HG03280 (cell line): ENCODE results near the gene JADE2.
"Not testable (repeated sequence)": the region's sequence is repeated elsewhere in the genome, so short reads cannot be mapped to it uniquely, and the experiment has no call there.

Experiments
- ATAC-seq: cut with Tn5 transposase; IDR thresholded peaks from one replicate; pipeline ENCODE4 v1.9.1; 2021; ENCODE audit warnings: mild to moderate bottlenecking, moderate library complexity; ENCODE audit not compliant: unreplicated experiment

Gene JADE2

DNA sequence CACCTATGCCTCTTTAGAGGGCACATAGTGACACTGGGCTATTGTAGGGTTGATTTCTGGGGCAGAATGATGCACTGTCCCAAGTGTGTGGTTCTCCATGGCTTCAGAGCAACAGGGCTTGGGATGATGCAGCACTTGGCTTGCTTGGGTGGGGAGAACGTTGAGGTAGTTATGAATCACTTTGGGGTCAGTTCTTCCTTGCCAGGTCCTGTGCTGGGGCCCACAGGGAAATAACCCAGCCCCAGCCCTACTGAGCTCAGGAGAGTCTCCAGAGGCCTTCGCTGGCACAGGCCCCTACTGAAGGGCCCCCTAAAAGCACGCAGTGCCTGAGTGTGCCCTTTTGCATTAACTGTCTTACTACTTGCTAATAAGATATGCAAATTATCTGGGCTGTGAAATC, 24.2 kb downstream of the JADE2 start:
- ATAC-seq, result no peak

DNA sequence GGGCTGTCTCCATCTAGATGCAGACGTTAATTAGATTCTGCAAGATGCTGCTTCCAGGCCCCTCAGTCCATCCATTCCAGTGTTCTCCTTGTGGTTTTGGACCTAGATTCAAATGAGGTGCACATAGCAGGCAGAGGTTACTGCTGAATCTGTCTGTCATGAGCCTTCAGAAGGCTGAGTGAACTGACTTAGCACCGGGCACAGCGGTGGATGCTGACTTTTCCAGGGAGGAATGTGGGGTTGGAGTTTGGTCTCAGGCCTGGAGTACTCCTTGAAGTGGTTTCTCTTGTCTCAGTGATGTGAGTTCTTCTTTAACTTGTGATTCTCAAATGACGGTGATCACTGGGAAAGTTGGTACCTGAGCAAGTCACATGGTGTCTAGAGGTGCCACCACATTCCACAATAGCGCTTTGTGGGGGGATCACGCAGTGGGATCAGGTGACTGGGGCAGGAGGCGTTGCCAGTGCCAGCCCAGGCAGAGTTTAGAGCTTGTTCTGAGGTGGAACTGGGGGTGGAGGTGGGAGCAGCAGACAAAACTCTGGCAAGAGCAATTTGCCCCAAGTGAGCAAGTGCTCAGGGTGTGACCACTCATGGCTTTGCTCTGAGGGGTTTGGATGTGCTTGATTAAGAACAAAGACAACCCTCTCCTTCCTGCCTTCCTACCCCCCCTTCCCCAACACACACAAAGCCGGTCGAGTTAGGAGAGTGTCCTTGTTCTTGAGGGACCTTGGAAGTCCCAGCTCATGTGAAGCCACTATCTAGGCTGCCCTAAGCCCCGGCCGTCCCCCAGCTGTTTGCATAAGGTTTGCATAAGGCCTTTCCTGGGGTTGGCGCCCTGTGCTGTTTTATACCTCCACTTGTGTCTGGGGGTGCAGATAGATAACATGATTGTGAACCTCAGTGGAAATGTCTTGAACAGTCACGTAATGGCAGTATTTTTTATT, 25.1 kb downstream of the JADE2 start:
- ATAC-seq, result no peak

DNA sequence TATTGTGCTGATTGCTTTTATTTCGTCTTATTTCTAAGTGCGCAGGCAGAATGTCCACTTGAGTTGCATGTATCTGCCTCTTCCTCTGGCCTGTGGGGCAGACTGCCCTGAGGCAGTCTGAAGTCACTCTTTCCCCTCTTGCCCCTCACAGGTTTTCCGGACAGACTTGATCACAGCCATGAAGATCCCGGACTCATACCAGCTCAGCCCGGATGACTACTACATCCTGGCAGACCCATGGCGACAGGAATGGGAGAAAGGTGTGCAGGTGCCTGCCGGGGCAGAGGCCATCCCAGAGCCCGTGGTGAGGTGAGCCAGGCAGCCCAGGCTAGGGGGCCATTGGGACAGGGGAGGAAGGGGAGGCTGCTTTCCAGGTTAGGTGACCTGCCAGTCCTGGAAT, 26.4 kb downstream of the JADE2 start:
- ATAC-seq, result no peak

DNA sequence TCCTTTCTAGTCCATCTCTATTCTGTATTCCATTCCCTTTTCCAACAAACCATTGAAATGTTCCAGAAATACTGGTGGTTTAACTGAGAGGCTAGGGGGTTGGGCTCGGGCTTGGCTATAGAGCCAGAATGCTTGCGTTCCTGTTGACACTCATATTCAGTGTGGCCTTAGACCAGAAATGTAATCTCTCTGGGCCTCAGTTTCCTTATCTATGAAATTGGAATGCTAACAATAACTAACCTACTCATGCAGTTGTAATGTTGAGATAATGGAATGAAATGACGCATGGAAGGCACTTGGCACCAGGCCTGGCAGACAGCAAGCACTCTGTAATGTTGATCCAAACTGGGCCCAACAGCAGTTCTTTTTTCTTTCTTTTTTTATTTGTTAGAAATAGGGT, 26.8 kb downstream of the JADE2 start:
- ATAC-seq, result no peak

DNA sequence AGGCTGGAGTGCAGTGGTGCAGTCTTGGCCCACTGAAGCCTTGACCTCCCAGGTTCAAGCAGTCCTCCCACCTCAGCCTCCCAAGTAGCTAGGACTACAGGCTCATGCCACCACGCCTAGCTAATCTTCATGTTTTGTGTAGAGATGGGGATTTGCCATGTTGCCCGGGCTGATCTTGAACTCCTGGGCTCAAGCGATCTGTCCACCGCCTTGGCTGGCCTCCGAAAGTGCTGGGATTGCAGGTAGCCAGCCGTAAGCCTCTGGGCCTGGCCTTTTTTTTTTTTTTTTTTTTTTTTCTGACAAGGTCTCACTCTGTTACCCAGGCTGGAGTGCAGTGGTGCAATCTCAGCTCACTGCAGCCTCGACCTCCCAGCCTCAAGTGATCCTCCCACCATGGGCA, 27.2 kb downstream of the JADE2 start:
- ATAC-seq, result not testable (repeated sequence)

DNA sequence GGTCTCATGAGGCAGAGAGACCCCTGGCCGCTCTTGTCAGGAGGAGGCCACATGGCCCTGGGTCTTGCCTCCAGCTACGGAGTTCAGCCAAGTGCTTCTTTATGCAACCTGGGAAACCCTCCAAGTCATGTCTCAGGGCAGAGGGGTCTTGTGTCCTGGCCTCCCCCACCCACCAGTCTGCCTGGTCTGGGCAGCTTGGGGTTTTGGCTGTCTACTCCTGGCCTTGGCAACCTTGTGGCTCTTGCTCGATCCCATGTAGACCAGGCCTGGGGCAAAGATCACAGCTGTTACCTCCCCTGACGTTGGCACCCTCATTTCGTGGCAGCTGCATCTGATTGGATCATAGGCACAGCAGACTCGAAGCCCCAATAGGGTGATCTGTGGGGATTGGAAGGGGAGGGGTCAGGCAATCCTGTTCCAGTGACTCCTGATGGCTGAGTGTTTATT, 28.4 kb downstream of the JADE2 start:
- no peak for ATAC-seq

DNA sequence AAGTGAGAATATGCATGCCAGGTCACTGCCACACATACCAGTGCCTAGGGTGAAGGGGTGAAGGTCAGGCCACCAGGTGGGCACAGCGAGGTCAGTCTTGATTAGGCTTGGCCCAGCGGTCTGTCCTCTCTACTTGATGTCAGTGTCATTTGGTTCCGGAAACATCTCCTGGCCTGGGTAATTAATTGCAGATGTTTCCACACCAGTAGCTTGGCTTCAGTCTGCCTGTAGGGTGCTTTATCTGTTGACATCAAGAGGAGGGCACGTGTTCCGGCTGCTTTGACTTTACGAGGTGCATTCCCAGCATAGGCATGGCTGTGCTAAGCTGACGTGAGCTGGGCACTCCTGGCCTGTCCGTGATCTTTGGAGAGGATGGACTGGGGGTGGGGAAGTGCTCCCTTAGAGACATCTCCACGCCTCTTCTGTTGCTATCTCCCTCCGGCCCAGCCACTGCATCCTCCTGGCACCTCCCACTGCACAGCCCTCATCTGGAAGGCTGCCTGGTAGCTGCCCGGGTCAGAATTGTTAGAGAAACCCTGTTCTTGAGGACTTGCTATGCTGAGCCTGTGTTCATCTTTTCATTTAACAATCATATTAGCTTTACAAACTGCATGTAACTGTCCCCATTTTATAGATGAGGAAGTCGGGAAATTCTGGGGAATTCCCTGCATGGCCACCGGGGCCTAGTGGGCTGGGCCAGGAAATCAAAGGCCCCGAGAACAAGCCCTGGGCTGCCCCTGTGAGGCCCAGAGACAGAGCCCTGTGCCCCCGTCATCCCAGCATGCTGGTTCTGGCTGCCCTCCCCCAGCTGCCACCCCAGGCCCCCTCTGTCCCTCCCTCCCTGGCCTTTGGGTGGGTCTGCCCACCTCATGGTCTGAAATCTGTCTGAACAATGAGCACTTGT, 29.1 kb downstream of the JADE2 start:
- ATAC-seq, result peak; percentile 55

DNA sequence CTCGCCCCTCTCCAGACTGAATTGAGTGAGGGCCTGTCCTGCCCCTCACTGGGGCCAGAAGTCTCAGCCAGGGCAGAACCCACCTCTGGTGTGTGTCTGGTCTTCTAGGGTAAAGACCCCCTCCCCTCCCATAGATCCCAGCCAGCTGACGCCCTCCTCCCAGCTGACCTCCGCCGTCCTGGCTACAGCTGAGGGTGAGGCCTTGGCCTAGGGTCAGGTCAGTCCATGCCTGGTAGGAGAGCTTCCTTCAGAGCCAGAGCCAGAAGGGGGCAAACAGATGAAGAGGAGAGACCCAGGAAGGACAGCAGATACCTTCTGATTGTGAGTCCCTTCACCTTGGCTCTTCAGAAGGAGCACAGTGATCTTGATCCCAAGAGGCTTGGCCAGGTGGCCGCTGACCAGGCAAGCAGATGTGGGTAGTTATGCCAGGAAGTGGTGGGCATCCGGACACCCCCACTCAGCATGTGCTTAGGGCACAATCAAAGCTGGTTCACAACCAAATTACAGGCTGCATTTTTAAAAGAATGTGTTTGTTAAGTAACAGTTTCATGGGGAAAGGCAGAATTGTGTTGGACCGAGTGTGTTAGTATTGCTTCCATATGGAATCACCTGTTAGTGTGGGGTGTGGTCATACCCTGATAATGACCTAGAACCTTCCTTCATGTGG, 29.9 kb downstream of the JADE2 start:
- peak; percentile 11 for ATAC-seq

DNA sequence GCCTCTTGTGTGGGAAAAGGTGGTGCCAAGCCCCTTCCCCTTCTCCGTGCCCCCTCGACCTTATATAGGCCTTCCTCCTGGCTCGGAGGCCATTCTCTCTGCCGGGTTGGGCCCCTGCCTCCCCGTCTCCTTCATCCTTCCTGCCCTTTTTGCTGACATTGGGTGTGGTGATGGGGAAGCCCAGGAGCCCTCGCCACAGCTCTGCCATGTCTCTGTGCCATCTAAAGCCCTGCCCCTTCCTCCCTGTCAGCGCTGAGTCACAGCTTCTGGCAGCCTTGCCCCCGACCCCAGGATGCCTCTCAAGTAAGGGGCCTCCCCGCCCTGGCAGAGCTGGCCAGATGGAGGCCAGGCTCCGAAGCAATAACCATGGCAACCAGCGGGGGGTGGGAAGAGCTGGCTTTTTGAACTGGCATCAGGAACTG, 30.4 kb downstream of the JADE2 start:
- peak; percentile 33 for ATAC-seq

DNA sequence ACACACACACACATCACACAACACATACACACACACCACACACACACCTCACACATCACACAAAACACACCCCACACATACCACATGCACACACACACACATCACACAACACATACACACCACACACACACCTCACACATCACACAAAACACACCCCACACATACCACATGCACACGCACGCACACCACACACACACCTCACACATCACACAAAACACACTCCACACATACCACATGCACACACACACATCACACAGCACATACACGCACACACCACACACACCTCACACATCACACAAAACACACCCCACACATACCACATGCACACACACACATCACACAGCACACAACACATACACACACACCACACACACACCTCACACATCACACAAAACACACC, 31.1 kb downstream of the JADE2 start:
- not testable (repeated sequence) for ATAC-seq

DNA sequence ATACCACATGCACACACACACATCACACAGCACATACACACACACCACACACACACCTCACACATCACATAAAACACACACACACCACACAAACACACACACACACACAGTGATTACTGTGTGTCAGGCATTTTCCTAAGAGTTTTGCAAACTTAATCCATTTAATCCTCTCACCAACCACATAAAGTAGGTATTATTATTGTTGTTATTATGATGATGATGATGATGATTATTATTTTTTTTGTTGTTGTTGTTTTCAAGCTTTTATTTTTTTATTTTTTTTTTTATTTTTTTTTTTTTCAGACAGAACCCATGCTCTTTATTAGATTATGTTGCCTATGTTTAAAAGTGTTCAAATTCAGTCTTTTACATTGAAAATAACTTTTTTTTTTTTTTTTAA, 31.5 kb downstream of the JADE2 start:
- ATAC-seq, result no peak

DNA sequence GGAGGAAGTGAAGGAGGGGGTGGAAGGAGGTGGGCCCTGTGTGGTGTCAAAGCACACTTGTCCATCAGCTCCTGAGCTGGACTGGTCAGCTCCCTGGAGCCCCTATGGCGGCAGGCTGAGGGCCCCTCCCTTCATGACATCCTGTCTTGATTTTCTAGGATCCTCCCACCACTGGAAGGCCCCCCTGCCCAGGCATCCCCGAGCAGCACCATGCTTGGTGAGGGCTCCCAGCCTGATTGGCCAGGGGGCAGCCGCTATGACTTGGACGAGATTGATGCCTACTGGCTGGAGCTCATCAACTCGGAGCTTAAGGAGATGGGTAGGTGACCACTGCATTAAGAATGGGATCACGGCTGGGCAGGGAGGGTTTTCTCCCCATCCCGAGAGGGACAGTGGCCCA, 34.2 kb downstream of the JADE2 start:
- no peak for ATAC-seq

DNA sequence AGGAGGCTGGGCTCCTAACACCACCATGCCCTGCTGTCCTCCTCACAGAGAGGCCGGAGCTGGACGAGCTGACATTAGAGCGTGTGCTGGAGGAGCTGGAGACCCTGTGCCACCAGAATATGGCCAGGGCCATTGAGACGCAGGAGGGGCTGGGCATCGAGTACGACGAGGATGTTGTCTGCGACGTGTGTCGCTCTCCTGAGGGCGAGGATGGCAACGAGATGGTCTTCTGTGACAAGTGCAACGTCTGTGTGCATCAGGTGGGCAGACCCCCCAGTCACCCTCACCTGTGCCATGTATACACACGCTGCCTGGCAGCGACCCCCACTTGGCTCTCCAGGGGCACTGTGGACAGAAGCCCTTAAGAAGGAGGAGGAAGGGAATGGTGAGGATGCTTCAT, 35.2 kb downstream of the JADE2 start:
- ATAC-seq, result no peak

DNA sequence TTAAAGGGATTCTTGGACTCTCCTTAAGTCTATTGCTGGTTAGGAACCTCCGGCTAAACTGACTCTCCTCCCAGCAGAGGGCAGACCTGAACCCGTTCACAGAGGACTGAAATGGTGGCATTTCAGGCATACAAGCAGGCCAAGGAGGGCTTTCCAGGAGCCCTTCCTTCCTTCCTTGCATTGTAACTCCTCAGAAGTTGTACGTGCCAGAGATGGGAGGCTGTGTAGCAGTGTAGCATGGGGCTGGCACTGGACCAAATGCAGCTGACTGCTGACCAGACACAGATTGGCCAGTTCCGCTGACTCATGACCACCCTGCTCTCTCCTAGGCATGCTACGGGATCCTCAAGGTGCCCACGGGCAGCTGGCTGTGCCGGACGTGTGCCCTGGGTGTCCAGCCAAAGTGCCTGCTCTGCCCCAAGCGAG, 36.4 kb downstream of the JADE2 start:
- ATAC-seq, result no peak

DNA sequence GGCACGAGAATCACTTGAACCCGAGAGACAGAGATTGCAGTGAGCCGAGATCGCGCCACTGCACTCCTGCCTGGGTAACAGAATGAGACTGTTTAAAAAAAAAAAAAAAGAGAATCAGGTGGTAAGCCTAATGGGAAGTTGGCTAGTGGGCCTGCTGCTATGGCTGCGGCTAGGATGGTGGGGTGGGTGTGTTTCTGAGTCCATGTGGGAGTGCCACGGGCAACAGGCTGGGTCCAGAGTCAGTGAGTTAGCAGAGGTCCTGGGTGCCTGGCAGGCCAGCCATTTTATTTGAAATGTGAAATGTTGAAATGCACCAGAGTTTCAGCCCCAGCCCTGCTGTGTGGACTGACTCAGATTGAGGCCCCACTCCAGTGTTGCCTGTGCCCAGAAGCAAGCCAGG, 37.8 kb downstream of the JADE2 start:
- ATAC-seq, result no peak

DNA sequence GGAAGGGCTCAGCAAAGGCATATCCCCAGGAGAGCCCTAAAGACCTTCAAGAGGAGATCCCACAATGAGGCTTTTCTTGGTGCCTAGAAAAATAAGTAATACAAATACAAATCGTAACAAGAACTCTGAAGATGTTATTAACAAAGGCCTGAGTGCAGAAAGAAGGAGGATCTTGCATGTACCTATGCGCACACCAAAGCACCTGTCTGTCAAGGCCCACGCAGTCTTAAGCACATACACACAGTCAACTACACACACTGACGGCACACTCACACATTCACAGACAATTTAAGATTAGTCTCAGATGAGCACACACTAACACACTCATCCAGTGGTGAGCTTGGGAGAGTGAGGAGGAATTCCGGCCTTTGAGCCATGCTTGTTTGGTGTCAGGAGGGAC, 38.5 kb downstream of the JADE2 start:
- ATAC-seq, result no peak

DNA sequence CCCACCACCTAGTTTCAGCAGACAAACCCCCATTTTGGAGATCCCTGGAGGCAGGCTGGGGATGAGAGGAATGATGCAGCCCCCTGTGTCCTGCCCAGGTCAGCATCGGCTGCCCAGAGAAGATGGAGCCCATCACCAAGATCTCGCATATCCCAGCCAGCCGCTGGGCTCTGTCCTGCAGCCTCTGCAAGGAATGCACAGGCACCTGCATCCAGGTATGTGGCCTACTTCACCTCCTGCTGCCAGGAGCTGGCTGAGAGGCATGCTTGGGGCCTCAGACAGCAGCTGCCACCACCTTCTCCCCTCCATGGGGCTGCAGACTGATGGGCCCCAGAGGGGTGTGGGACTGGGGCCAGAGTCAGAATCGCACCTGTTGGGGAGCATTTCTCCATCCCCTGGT, 38.9 kb downstream of the JADE2 start:
- no peak for ATAC-seq

DNA sequence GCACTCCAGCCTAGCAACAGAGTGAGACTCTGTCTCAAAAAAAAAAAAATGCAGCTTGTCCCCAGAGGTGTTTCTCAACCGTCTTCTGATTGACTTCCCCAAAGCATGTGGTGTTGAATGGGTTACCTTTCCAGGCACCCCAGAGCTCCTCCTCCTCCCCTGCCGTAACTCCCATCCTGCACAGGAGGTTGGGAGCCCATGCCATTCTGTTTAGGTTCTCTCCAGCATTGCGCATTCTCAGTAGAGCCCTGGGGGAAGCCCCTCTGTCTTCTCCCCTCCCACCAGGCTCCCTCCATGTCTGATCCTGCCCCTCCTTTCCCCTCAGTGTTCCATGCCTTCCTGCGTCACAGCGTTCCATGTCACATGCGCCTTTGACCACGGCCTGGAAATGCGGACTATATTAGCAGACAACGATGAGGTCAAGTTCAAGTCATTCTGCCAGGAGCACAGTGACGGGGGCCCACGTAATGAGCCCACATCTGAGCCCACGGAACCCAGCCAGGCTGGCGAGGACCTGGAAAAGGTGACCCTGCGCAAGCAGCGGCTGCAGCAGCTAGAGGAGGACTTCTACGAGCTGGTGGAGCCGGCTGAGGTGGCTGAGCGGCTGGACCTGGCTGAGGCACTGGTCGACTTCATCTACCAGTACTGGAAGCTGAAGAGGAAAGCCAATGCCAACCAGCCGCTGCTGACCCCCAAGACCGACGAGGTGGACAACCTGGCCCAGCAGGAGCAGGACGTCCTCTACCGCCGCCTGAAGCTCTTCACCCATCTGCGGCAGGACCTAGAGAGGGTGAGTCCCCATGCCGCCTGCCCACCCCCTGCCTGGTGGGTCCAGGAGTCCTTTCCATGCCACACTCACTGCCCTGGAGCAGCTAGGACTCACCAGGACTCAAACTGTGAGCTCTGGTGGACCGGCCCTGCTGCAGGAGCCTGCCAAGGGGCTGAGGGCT, 40.6 kb downstream of the JADE2 start:
- no peak for ATAC-seq

DNA sequence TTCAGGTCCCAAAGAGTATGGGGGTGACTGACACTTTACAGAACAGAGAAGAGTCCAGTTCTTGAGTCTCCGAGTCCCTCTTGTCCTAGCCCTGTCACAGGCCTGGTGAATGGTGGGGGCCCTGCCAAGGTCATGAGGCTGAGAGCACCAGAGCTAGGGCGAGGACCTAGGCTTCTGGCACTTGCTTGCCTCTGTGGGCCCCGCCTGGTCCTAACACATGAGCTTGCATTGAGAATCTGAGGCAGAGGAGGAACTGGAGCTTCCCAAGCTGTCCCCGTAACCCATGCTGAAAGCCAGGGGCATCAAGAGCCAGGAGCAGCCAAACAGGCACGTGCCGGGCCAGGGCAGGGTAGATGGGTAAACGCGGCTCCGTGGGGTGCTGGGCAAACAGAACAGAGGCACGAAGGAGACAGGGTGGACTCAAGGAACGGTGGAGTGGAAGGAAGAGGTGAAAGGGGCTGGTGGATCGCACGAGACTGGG, 41.3 kb downstream of the JADE2 start:
- no peak for ATAC-seq
